Activated CD4-positive, alpha-beta T cell treated with anti-CD3 and anti-CD28 coated beads for 48 hours (primary cell): ENCODE results near the gene OXCT1.

Experiments
- DNase-seq: peaks from one replicate; pipeline ENCODE4 v3.0.0-alpha.2; 2020

Gene OXCT1

GRCh38 chr5:41695920-41696582 is 174.2 kb downstream of the OXCT1 start:
- peak; percentile 2 for DNase-seq

GRCh38 chr5:41686767-41687166 is 183.5 kb downstream of the OXCT1 start:
- no peak for DNase-seq

- DNase-seq, result no peak
Observed at GRCh38 chr5:41686191-41686590, 184.0 kb downstream of the OXCT1 start.

- no peak for DNase-seq
Observed at GRCh38 chr5:41683181-41683580, 187.0 kb downstream of the OXCT1 start.

- no peak for DNase-seq
Observed at GRCh38 chr5:41682641-41683040, 187.6 kb downstream of the OXCT1 start.

- DNase-seq, result no peak
Observed at GRCh38 chr5:41681840-41682239, 188.4 kb downstream of the OXCT1 start.
